HG03103 (cell line): ENCODE measurements around the gene ADSS1.

Source experiments
- ATAC-seq: cut with Tn5 transposase; IDR thresholded peaks from one replicate; pipeline ENCODE4 v1.9.1; 2021; ENCODE audit warnings: low read depth; ENCODE audit not compliant: unreplicated experiment

Gene ADSS1

DNA sequence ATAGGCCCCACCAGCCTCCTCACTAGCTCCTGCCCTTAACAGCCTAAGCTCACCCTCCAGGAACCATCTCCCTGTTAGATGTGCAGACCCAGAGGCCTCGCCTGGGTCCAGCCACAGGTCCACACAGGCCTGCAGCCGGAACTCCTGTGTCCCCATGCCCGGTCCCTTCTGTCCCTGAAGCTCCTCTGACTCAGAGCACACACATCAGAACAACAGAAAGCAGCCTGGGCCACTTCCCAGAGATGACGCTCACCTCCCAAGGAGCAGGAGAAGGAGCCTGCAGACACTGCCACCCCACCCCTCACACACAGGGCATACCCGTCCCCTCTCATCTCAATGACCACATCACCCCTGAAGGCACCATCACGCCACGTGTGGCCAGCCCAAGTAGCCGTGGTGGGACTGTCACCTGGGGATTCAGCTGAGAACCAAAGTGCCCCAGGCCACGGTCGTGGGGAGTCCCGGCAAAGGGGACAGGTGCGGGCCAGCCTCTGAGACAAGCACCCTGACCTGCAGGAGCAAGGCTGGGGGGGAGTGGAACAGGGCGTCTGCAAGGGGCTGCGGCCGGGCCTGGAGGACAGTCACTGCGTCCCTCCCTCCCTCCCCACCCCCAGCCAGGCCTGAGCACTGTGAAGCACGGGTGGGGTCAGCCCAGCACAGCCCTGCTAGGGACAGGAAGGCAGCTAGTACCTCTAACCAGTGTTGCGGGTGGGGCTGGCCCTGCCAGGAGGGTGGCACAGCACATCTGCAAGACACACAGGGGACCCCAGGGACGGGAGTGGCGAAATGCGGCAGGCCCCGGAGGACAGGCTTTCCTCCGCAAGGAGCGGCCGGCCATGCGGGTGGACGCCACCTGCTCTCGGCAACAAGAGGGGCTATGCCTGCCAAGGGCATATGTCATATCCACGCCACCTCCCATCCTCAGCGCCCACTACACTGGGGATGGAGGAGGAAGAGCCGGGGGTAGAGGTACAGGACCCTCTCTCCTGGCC lies 66.0 kb downstream of the ADSS1 start:
- no peak for ATAC-seq

DNA sequence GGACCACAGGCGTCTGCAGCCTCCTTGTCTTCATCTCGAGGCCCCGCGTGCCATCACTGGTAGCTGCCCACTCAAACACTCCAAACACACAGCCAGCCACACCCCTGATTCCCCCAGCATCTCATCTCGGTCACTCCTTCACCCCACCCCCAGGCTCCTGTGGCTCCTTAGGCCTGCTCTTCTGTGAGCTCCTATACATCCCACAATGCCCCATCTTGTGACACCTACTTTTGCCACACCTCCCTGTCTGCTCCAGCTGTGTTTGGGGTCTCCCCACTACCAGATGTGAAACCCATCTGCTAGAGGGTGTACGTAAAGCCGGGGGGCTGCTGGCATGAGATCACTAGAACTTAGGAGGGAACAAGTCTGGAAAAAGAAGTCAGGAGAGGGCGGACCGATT lies 67.4 kb downstream of the ADSS1 start:
- no peak for ATAC-seq

DNA sequence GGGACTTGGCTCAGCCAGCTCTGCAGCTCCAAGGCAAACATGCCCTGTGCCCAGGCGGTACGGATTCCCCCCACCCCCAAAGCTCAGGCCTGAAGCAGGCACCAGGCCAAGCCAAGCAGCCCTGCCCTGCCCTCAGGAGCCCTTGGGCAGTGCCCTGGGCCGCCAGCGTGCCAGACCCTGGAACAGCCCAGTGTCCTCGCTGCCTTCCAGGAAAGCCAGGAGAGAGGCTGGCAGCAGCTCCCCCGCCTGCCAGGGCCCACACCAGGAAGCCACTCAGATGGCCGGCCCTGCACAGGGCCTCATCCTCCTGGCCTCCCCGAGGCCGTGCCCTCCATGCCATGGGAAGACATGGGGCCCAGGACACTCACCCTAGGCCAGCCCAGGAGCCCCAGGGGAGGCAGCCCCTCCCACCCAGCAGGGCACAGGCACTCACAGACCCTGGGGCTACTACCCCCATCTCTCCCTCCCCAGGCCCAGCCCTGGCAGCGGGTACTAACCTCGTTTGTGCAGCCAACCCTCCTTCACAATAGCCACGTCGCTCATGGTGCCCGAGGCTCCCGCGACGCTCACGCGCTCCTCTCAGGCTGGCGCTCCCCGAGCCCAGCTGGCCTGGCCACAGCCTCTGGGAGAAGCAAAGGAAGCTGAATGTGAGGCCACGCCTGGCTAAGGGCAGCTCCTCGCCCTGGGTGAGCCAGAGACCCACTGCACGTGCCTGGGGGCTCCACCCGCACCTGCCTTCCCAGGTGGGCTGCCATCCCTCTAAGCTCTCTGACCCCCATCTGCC lies 68.3 kb downstream of the ADSS1 start:
- no peak for ATAC-seq

DNA sequence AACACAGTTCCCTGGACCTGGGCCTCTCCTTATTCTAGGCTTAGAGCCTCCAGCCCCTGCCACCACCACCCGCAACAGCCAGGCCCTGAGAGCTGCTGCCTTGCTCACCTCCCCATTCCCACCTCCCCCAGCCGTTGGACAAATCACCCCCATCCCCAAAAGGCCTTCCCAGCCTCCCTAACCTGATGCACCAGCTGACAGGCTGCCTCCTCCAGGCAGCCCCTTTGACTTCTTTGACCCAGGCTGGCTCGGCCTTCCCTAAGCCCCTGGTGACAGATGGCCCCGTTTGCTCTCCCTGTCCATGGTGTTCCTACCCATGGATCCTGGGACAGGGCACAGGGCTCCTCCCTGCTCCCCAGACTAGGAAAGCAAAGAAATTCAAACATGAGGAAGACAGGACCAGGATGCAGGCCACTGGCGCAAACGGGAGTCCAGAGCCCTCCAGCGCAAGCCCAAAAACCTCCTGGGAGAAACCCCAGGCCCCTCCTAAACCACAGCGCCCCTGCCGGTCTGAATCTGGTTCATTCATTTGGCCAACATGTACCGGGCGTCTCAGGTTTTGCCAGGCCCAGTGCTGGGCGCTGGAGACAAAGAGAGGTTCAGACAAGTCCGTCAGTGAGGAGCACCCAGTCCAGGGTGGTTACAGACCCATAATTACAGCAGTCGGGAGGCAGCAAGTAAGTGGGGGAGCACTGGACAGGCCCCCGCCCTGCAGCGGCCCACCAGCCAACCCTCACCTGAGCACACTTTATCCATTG lies 69.1 kb downstream of the ADSS1 start:
- no peak for ATAC-seq

DNA sequence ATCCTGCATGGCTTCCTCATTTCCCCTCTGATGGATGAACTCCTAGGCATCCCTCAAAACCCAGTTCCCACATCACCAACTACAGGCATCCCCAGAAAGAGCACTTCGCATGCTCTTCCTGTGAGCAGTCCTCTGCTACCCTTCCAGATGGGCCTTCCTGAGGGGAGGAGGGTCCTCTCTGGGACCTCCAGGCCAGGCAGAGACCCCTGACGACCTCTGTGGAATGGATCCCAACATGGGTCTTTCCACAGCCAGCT lies 69.6 kb downstream of the ADSS1 start:
- no peak for ATAC-seq

DNA sequence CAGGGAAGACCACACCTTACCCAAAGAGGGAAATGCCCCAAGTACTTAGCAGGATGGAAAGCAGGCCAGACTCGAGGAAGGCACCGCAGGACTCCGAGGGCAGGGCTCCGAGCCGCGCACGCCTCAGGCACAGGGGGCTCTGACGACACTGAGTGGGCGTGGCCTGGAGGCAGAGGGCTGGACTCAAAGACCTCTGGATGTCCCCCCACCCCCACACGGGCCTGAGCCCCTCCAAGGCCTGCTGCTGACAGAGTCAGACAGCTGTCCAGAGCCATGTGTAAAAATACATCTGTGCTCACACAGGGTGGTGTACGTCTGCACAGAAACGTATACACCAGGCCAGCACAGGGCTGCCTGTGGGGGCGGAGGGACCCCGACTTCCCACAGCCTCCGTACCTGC lies 70.1 kb downstream of the ADSS1 start:
- ATAC-seq = no peak

DNA sequence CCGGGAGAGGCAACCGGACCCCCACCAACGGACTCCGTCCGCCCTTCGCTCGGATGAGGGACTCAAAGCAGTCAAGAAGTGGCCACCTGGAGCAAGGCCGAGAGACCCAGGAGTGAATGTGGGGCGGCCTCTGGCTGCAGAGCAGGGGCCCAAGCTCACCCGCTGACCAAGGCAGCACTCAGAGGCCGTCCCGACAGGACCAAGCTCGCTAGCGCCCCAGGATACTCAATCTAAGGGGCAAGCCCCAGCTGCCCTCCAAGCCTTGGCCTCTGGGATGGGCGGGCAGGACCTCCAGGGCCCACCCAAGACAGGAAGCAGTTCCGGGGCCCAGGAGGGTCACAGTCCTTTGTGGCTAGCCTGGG lies 70.6 kb downstream of the ADSS1 start:
- no peak for ATAC-seq

DNA sequence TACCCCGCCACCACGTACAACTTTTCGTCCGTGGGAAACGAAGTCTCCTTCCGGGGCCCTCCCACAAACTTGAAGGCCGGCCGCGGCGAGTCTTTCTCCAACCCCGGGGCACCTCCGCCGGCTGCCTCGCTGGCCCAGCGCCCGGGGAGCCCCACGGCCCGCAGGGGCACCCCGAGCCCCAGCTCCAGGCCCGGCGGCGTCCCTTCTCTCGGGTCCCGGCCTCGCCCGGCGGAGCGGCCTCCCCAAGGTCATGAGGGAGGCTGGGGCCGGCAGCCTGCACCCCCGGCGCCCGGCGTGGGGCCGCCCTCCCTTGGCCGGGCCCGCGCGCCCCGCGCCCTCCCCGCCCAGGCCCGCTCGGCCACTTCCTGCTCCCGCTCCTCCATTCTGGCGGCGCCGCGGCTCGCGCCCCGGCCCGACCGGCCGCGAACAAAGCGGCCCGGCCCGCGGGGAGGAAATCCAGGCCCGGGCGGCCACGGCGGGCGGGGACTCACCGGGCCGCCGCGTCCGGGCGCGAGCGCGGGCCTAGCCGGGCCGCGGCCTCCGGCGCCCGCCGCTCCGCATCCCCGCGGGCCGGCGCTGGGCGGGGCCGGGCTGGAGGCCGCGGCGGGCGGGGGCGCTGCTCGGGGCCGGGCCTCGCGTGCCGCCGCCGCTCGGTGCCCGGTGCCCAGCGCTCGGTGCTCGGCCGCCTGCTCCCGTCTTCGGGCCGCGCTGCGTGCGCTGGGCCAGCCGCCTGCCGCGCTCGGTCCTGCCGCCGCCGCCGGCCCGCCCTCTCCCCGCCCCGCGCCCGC lies 71.2 kb downstream of the ADSS1 start, which contains the start of gene AKT1:
TSS of gene AKT1 (minus strand) at position 756 of the 788 bp plus-strand sequence. CDS start 3,105 bp downstream, outside the sequence.
- ATAC-seq = no peak

DNA sequence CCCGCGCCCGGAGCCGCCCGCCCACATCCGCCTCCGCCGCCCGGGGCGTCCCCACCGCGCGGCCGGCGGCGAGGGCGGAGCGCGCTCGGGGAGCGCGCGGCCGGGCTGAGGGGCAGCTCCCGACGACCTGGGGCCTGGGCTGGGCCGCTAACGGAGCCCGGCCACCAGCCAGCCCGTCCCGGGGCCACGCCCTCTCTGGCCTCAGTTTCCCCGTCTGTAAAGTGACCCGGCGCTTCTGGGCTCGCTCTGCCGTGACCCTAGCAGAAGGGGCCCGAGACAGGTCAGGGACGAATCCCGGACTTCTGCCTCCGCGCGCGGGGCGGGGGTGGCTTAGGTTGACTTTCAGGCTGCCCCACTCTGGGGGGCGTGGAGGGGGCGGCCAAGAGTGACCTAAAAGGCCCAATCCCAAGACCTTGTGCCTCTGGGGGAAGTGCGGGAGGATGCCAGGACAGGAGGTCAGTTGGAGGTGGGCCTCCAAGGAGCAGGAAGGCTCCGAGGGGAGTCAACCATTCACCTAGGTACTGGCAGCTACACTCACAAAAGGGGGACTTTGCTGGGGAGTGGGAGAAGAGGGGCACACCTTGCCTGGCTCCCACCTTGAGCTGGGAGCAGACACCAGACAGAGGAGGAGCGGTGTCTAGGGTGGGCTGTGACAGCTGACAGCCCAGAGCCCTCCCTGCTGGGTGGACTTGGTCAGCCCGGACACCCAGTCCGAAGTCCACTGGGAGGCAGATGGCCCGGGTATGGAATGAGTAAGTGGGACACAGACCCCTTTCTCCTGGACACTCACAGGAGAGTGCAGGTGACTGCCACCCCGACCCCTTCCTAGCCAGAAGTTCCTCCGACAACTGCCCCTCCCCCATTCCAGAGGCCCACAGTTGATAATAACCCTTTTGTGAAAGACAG lies 72.0 kb downstream of the ADSS1 start:
- ATAC-seq = no peak

- no peak for ATAC-seq
Observed at GRCh38 chr14:104796687-104797081, 72.7 kb downstream of the ADSS1 start.
